ENCODE measurements around the gene SLC9C2.
"Not testable (repeated sequence)": the region's sequence is repeated elsewhere in the genome, so short reads cannot be mapped to it uniquely, and the experiment has no call there.

SLC9C2 gene

DNA sequence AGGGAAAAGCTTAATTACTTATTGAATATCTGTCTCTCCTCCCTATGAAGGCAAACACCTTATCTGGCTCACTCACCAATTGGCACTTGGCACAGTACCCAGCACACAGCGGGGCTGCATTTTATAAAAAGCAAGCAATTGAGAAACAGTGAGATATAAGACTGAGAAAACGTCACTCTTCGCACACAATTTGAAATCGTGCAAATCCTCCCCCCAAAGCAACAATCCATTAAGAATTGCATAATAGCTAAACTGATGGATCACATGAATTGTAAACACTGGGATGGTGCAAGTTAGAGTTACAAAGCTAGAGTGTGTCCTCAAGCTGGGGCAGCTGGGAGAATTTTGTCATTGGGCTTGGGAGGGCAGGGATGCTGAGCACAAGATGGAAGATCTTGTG is 98.6 kb downstream of the SLC9C2 start:
- TF ChIP-seq, protein P1, sequence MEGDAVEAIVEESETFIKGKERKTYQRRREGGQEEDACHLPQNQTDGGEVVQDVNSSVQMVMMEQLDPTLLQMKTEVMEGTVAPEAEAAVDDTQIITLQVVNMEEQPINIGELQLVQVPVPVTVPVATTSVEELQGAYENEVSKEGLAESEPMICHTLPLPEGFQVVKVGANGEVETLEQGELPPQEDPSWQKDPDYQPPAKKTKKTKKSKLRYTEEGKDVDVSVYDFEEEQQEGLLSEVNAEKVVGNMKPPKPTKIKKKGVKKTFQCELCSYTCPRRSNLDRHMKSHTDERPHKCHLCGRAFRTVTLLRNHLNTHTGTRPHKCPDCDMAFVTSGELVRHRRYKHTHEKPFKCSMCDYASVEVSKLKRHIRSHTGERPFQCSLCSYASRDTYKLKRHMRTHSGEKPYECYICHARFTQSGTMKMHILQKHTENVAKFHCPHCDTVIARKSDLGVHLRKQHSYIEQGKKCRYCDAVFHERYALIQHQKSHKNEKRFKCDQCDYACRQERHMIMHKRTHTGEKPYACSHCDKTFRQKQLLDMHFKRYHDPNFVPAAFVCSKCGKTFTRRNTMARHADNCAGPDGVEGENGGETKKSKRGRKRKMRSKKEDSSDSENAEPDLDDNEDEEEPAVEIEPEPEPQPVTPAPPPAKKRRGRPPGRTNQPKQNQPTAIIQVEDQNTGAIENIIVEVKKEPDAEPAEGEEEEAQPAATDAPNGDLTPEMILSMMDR (IDR thresholded peaks at IDR 0.05; ENCODE audit: insufficient read depth, missing control alignments), result no peak
- no peak for DNase-seq (ENCODE audit: insufficient read length, low spot score)
- FAIRE-seq, result no peak

DNA sequence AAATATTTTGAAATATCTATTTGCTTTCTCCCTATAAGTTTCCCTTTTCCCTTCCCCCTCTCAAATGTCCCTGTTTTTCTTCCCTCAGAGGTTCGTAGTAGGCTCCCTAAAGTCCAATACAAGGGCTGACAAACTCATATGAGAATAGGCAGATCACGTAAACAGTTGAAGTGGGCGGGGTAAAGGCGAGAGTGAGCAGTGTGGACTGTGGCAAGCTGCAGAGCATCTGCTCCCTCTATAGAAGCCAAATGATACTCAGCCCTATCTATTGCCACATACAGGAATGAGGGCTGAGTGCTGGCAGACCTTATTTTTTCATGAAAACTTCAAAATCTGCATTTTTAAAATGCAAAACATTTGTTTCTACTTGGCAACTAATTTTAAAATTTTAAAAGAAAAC is 99.5 kb downstream of the SLC9C2 start:
- no peak for DNase-seq (ENCODE audit: insufficient read length, low spot score)
- TF ChIP-seq, protein P1 (IDR thresholded peaks at IDR 0.05; ENCODE audit: insufficient read depth, missing control alignments), result no peak

GRCh38 chr1:173502104-173502503 is 100.8 kb downstream of the SLC9C2 start:
- DNase-seq (ENCODE audit: insufficient read length, low spot score), result no peak

More for the DNA sequence above, 99.5 kb downstream of the SLC9C2 start:
- no peak for FAIRE-seq

GRCh38 chr1:173499729-173500128 is 103.1 kb downstream of the SLC9C2 start:
- TF ChIP-seq, protein P1 (IDR thresholded peaks at IDR 0.05; ENCODE audit: insufficient read depth, missing control alignments), result no peak
- DNase-seq (ENCODE audit: insufficient read length, low spot score), result no peak
- no peak for FAIRE-seq

More at GRCh38 chr1:173502104-173502503, 100.8 kb downstream of the SLC9C2 start:
- no peak for FAIRE-seq
- TF ChIP-seq, protein P1 (IDR thresholded peaks at IDR 0.05; ENCODE audit: insufficient read depth, missing control alignments), result no peak

- FAIRE-seq, result no peak
Observed at GRCh38 chr1:173496757-173497320, 106.0 kb downstream of the SLC9C2 start.

GRCh38 chr1:173495609-173496267 is 107.1 kb downstream of the SLC9C2 start:
- TF ChIP-seq, protein P1 (IDR thresholded peaks at IDR 0.05; ENCODE audit: insufficient read depth, missing control alignments), result no peak
- DNase-seq (ENCODE audit: insufficient read length, low spot score), result no peak
- FAIRE-seq, result no peak

More at GRCh38 chr1:173496757-173497320, 106.0 kb downstream of the SLC9C2 start:
- TF ChIP-seq, protein P1 (IDR thresholded peaks at IDR 0.05; ENCODE audit: insufficient read depth, missing control alignments), result no peak
- no peak for DNase-seq (ENCODE audit: insufficient read length, low spot score)

- FAIRE-seq; DNase-seq (ENCODE audit: insufficient read length, low spot score): not testable (repeated sequence)
Observed at GRCh38 chr1:173493125-173493524, 109.7 kb downstream of the SLC9C2 start.
